Spleen (tissue), 7 donors: ENCODE measurements around the gene VPS54.

Source experiments
- POLR2A ChIP-seq, 3 donors: fragments of 450-650 bp; IDR thresholded peaks; one replicate each; pipeline ENCODE4 v1.5.1; 2017; ENCODE audit warnings: antibody characterized with exemption in 3 of 3, mild to moderate bottlenecking in 1 of 3
- POLR2AphosphoS5 ChIP-seq, 3 donors: sonication (generic); formaldehyde crosslinking; IDR thresholded peaks; one replicate each; pipeline ENCODE4 v1.5.1; 2017; ENCODE audit warnings: antibody characterized with exemption in 3 of 3
- TF ChIP-seq, protein P1 (sequence below), 11 experiments: fragments of 200-600 bp in 7 of 11; fragments of 450-650 bp in 4 of 11; sonication (generic) in 4 of 11; IDR thresholded peaks in 8 of 11; conservative IDR thresholded peaks in 3 of 11; 1 replicate in 7 of 11; 2 replicates in 4 of 11; pipeline versions ENCODE4 v1.4.0 to v1.8.0; 2016 to 2021; ENCODE audit warnings: antibody characterized with exemption in 11 of 11, inconsistent platforms in 4 of 11, mild to moderate bottlenecking in 1 of 11
- donor health status: DM: no; HTN: no; CAD: no; lungs with moderate emphysema.
- donor health status: DM: no; HTN: no; CAD: no.
- donor health status: DM: no; HTN: no; CAD: no.

DNA sequence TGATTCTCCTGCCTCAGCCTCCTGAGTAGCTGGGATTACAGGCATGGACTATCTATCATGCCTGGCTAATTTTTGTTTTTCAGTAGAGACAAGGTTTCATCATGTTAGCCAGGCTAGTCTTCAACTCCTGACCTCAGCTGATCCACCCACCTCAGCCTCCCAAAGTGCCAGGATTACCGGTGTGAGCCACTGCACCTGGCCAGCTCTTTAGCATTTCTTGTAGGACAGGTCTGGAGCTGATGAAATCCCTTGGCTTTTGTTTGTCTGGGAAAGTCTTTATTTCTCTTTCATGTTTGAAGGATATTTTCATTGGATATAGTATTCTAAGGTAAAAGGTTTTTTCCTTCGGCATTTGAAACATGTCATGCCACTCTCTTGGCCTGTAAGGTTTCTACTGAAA lies 20.2 kb downstream of the VPS54 start:
- no peak for TF ChIP-seq POLR2AphosphoS5 (IDR thresholded peaks at IDR 0.05)
- TF ChIP-seq, protein P1, sequence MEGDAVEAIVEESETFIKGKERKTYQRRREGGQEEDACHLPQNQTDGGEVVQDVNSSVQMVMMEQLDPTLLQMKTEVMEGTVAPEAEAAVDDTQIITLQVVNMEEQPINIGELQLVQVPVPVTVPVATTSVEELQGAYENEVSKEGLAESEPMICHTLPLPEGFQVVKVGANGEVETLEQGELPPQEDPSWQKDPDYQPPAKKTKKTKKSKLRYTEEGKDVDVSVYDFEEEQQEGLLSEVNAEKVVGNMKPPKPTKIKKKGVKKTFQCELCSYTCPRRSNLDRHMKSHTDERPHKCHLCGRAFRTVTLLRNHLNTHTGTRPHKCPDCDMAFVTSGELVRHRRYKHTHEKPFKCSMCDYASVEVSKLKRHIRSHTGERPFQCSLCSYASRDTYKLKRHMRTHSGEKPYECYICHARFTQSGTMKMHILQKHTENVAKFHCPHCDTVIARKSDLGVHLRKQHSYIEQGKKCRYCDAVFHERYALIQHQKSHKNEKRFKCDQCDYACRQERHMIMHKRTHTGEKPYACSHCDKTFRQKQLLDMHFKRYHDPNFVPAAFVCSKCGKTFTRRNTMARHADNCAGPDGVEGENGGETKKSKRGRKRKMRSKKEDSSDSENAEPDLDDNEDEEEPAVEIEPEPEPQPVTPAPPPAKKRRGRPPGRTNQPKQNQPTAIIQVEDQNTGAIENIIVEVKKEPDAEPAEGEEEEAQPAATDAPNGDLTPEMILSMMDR (IDR thresholded peaks at IDR 0.05 in 8 of 11, conservative IDR thresholded peaks at IDR 0.05 in 3 of 11), result no peak
- no peak for TF ChIP-seq POLR2A (IDR thresholded peaks at IDR 0.05)
